NT2/D1 (cell line): ENCODE measurements around the gene ST6GALNAC1.

Experiments used
- SUZ12 ChIP-seq: IDR thresholded peaks from 2 replicates; pipeline ENCODE4 v1.6.1; 2011; ENCODE audit not compliant: insufficient read length, insufficient read depth; ENCODE audit errors: extremely low read depth
- ZNF274 ChIP-seq: IDR thresholded peaks from 2 replicates; pipeline ENCODE4 v1.6.1; 2011; ENCODE audit warnings: mild to moderate bottlenecking, low read depth, low read length

DNA sequence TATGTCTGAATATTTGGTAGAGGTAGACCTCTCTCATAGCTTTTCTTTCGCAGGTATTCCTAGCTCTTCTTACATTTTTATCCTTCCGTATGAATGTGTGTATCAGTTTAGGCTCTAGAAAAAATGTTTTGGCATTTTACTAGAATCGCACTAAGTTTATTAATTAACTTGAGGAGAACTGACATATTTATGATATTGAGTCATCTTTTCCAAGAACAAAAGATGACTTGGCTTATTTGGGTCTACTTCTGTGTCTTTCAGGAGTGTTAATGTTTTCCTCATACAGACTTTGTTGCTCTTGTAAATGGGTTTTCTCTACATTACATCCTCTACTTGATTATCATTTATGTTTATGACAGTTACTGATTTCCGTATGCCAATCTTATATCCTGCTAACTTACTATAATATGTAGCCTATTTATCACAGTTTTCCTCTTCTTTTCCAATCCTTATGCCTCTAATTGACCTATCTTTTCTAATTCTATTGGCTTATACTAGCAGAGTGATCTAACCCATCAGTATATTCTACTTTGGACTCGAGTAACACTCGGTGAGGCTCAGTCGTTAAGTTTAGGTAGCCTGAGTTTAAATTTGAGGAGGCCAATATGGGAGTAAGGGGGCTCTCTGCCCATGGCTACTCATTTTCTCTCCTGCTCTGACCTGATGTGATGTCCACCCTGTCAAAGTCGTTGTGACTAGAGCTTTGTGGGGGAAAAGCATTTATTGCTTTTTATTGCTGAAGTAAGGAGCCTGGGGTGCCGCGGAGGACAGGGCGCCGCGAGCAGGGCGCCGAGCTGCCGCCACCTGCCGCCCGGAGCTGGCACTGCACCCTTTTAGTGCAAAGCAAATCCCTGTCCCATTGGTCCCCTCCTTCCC lies 20.0 kb downstream of the ST6GALNAC1 start:
- no peak for TF ChIP-seq SUZ12
- no peak for TF ChIP-seq ZNF274
